ENCODE measurements around the gene ADCY9.
"Not testable (repeated sequence)": the region's sequence is repeated elsewhere in the genome, so short reads cannot be mapped to it uniquely, and the experiment has no call there.

The ADCY9 gene

GRCh38 chr16:4064950-4065352 lies 51.3 kb downstream of the ADCY9 start:
- DNase-seq, result no peak

GRCh38 chr16:4062212-4062802 lies 53.9 kb downstream of the ADCY9 start:
- no peak for DNase-seq

- no peak for DNase-seq
Measured at GRCh38 chr16:4060823-4061222, 55.4 kb downstream of the ADCY9 start.

- DNase-seq, result no peak
Measured at GRCh38 chr16:4060009-4060408, 56.2 kb downstream of the ADCY9 start.

GRCh38 chr16:4058386-4058785 lies 57.9 kb downstream of the ADCY9 start:
- DNase-seq, result no peak

- DNase-seq, result no peak
Measured at GRCh38 chr16:4057439-4057877, 58.8 kb downstream of the ADCY9 start.

- no peak for DNase-seq
Measured at GRCh38 chr16:4056161-4057105, 59.8 kb downstream of the ADCY9 start.

GRCh38 chr16:4055748-4056147 lies 60.5 kb downstream of the ADCY9 start:
- DNase-seq, result no peak

GRCh38 chr16:4053301-4053845 lies 62.9 kb downstream of the ADCY9 start:
- DNase-seq, result peak; percentile 70

GRCh38 chr16:4052801-4053293 lies 63.4 kb downstream of the ADCY9 start:
- peak; percentile 44 for DNase-seq

- no peak for DNase-seq
Measured at GRCh38 chr16:4052096-4052495, 64.1 kb downstream of the ADCY9 start.

GRCh38 chr16:4051591-4051990 lies 64.7 kb downstream of the ADCY9 start:
- no peak for DNase-seq

GRCh38 chr16:4049031-4049430 lies 67.2 kb downstream of the ADCY9 start:
- DNase-seq, result no peak

- no peak for DNase-seq
Measured at GRCh38 chr16:4048481-4048880, 67.8 kb downstream of the ADCY9 start.

- no peak for DNase-seq
Measured at GRCh38 chr16:4046221-4046620, 70.0 kb downstream of the ADCY9 start.

- not testable (repeated sequence) for DNase-seq
Measured at GRCh38 chr16:4045561-4045960, 70.7 kb downstream of the ADCY9 start.

GRCh38 chr16:4042581-4042980 lies 73.7 kb downstream of the ADCY9 start:
- no peak for DNase-seq

GRCh38 chr16:4038448-4038847 lies 77.8 kb downstream of the ADCY9 start:
- no peak for DNase-seq

GRCh38 chr16:4036952-4037351 lies 79.3 kb downstream of the ADCY9 start:
- not testable (repeated sequence) for DNase-seq

GRCh38 chr16:4034963-4035362 lies 81.3 kb downstream of the ADCY9 start:
- no peak for DNase-seq

- no peak for DNase-seq
Measured at GRCh38 chr16:4033951-4034350, 82.3 kb downstream of the ADCY9 start.

GRCh38 chr16:4032768-4033167 lies 83.5 kb downstream of the ADCY9 start:
- DNase-seq, result peak; percentile 28

- no peak for DNase-seq
Measured at GRCh38 chr16:4028144-4028543, 88.1 kb downstream of the ADCY9 start.

- DNase-seq, result no peak
Measured at GRCh38 chr16:4026854-4027253, 89.4 kb downstream of the ADCY9 start.

Measured in NCI-H1436 (cell line).